ENCODE results near the gene FHOD3. TPM values are rescaled to one million over a fixed set of nuclear protein-coding genes. Genes with fewer than 3 reads are reported as not detected.

FHOD3 gene
- total and polyA plus RNA-seq, 2 donors (not counting 1 experiment from before 2014, with no cell fraction given): not detected

- POLR2A ChIA-PET: interaction anchor here (0.7 kb wide), 1 partner anchor 15 kb away, joined by 3 read pairs; no protein-coding TSS in a partner anchor
- H3K4me2 ChIP-seq (replicated peaks; ENCODE audit: low read depth, low read length, poor library complexity, severe bottlenecking): no peak overlapping the region
- H3K9me3 Mint-ChIP-seq (ENCODE audit: insufficient read depth): peaks cover 2% of the 10 kb centered on the region
Measured at GRCh38 chr18:36365836-36366775, 68.6 kb downstream of the FHOD3 start.

More at GRCh38 chr18:36365836-36366775, 68.6 kb downstream of the FHOD3 start:
- Histone ChIP-seq H3K79me2 (ENCODE audit: control insufficient read depth, insufficient read depth, low read length) (no peaks in the 10 kb centered on the region), H3K4me1 (ENCODE audit: control insufficient read depth in 2 of 2, insufficient read depth in 2 of 2, low read length in 2 of 2) (no peaks in the 10 kb centered on the region), H2AFZ (ENCODE audit: insufficient read depth, low read depth, low read length, poor library complexity, severe bottlenecking) (no peak overlapping the region), H3K36me3 (replicated peaks in 1 of 2; ENCODE audit: control extremely low read depth in 1 of 2, control insufficient read depth in 1 of 2, extremely low read depth in 1 of 2, insufficient read depth in 2 of 2, low read length in 1 of 2) (no peaks in the 10 kb centered on the region), H4K20me1 (ENCODE audit: control insufficient read depth, insufficient read depth, low read length, poor library complexity, severe bottlenecking) (no peaks in the 10 kb centered on the region), H3K27ac (ENCODE audit: low read length in 2 of 2) (no peak overlapping the region), H3K9ac (ENCODE audit: low read length) (no peak overlapping the region), H3K9me3 (ENCODE audit: control extremely low read depth in 1 of 3, control insufficient read depth in 2 of 3, insufficient read depth in 1 of 3, low read length in 2 of 3) (no peaks in the 10 kb centered on the region), H3K4me3 (ENCODE audit: control extremely low read depth in 1 of 5, extremely low read depth in 1 of 5, insufficient read depth in 1 of 5, low read depth in 2 of 5, low read length in 4 of 5) (no peak overlapping the region), H3K27me3 (replicated peaks in 1 of 4; ENCODE audit: control extremely low read depth in 1 of 4, control insufficient read depth in 3 of 4, insufficient read depth in 4 of 4, low read length in 3 of 4) (peaks cover 0 to 3% (median 1%) of the 10 kb centered on the region in 4 experiments)
- TF ChIP-seq EZH2 (IDR thresholded peaks at IDR 0.05; ENCODE audit: borderline replicate concordance, insufficient read depth, low read depth, low read length, poor library complexity, severe bottlenecking): no peak
- TF ChIP-seq CTCF (IDR thresholded peaks at IDR 0.05): no peak
- Mint-ChIP-seq H3K27ac (no peak overlapping the region), H3K4me1 (no peaks in the 10 kb centered on the region), H3K27me3 (peaks cover 18% of the 10 kb centered on the region), H3K4me3 (no peak overlapping the region)
- DNase-seq (no peak), ATAC-seq (ENCODE audit: low read depth) (no peak)
- CTCF ChIA-PET: no interaction called here
- 92% methylated on average over 3 of the region's 7 CpGs for WGBS (ENCODE audit: insufficient coverage)
- intact Hi-C loops (cut with micrococcal nuclease): no loop called here

Measured in B cell (primary cell).